ENCODE results near the gene CHST11.

CHST11 gene

GRCh38 chr12:104681012-104681690 lies 224.4 kb downstream of the CHST11 start:
- no peak for DNase-seq

- peak; percentile 44 for DNase-seq
Observed at GRCh38 chr12:104682790-104683279, 226.1 kb downstream of the CHST11 start.

DNA sequence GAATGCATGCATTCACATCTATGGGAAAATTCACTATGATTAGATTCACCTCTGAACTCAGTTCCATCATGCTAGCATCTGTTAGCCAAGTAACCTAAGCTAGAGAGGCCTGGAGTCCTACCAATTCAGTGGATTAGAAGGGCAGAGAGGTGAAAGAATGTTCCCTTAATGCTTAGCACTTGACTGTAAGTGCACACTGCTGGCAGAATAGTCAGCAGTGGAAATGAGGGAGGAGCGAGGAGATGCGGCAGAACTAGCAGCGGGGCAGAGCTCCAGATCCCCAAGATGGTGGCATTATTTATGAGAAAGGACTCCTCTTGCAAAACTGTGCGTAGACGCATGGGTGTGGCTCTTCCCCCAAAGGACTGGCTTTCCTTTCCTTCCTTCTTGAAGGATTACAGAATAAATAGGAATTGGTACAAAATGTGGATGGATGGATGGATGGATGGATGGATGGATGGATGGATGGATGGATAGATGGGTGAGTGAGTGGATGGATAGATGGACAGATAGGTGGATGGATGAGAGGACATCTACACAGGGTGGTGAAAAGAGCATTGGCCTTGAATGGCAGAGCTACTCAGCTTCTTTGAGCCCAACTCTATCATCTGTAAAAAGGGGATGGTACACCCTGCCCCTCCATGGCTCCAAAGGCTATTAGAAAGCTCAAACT lies 227.2 kb downstream of the CHST11 start:
- no peak for DNase-seq

GRCh38 chr12:104684884-104685283 lies 228.1 kb downstream of the CHST11 start:
- DNase-seq = no peak

GRCh38 chr12:104685366-104685765 lies 228.6 kb downstream of the CHST11 start:
- no peak for DNase-seq

DNA sequence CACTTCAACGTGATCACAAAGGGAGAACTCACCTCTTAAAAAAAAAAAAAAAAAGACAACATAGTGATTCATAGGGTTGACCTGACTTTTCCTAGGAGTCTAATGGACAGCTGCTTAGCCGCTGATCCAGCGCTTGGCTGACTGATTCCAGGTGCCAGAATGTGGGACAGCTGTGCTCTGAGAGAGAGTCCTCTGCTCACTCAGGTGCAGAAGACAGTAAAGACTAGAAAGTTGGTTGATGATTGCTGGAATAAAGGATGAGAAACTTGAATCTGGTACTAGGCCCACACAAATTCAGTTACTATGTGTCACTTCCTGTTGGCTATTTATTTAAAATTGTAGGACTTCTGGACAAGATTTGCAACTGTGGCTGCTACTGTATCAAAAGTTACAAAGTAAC lies 229.4 kb downstream of the CHST11 start:
- DNase-seq = no peak

DNA sequence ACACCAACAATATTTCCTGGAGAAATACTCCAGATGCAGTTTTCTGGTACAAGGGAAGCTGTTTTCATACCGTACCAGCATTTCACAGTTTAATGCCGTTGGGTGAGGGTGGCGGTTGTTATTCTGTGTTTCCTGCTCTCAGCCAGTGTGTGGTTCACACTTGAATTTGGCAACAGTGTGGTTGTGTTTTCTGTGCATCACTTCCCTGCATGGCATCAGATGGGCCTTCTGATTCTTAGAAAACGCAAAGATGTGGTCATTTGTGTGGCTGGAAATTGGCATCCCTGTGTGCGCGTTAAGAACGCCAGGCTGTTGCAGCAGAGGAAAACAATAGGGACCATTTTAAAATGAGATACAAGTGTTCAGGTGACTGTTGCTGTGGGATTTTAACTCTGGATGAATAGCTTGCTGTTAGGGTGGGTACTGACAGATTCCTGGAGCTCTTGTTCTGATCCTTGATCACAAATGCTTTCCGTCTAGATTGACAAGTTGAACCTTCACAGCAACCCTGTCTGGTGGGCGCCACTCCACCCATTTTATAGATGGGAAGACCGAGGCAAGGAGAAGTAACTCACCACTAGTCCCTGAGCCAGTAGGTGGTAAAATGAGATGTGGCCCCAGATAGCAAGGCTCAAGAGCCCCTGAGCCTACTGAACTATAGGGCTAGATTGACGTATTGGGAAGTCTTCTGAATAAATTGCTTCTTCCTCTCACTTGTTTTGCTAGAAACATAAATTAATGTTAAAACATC lies 231.2 kb downstream of the CHST11 start:
- DNase-seq = peak; percentile 25

DNA sequence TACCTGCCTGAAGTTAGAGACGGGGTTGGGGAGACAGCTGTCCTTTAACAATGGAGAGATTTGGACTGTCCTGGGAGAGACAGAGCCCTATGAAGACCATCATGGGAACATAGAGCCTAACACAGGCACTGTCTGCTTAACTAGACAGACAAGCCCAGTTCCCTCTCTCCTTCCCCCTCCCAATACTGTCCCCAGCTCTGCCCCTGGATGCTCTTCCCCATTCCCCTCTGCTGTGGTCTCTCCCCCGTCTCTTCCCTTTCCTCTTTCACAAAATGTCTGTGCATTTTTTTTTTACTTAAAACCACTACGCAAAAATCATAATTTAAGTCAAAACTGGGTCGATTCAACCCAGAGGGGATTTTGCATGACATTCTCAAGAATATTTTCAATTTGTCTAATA lies 232.9 kb downstream of the CHST11 start:
- DNase-seq = no peak

GRCh38 chr12:104691721-104692556 lies 235.2 kb downstream of the CHST11 start:
- no peak for DNase-seq

- no peak for DNase-seq
Observed at GRCh38 chr12:104692557-104693218, 235.9 kb downstream of the CHST11 start.

- DNase-seq = no peak
Observed at GRCh38 chr12:104693493-104693892, 236.7 kb downstream of the CHST11 start.

DNA sequence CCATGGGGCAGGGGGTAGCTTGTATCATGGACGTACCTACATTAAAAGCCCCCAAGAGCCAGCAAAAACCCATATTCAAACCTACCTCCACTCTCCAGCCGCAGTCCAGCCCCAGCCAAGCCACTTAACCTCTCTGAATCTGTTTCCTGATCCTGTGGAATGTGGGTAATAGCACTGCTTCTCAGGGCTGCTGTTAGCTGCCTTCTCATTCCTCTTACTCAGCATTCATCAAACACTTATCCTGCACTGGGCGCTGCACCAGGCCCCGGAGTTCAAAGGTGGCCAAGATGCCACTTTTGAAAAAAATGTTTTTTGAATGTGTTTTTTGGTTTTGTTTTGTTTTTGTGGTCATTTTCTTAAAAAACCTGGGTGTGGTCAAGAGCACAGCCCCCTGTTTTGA lies 237.4 kb downstream of the CHST11 start:
- DNase-seq = no peak

DNA sequence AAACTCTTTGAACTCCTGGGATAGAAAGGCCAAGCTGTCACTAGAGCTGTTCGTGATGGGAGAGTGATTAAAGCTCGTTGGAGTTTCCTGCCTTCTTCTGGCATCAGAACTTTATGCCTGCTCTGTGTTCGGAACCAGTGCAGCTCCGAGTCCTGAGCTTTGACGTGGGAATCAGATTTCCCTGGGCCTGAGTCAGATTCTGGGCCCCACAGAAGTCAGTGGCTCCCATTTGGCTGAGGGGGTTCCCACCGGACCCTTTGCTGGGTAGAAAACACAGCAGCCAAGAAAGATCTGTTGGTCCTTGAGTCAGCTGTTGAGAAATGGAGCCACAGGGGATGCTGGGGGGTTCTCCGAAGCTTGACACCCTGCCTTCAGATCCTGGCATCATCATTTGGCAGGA lies 238.0 kb downstream of the CHST11 start:
- no peak for DNase-seq

DNA sequence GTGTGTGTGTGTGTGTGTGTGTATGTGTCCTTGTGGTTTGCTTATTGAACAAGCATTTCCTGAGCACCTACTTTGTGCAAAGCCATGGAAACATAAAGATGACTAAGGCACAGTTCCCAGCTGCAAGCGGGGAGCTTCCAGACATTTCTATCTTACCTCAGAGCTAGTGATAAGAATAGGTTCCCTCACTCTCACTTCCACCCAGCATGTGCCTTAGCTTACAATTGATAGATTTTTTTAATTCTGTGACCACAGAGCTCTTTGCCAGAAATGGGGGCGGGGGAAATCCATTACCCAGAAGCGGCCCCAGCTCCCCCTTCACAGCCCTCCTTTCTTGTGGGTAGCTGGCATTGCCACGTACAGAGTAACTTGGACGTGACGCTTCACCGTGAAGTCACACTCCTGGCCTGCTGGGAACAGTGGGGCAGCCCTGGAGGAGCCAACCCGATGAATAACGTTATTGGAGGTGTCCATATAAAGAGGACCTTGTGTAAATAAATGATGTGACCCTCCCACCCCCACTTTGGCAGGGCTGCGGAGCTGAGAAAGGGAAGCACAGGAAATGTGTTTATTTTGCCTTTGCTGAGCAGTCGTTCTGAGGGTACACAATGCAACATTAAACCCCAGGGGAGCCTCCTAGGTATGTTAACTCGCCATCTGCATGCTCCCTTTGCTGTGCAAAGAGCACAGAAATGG lies 238.9 kb downstream of the CHST11 start:
- peak; percentile 43 for DNase-seq

DNA sequence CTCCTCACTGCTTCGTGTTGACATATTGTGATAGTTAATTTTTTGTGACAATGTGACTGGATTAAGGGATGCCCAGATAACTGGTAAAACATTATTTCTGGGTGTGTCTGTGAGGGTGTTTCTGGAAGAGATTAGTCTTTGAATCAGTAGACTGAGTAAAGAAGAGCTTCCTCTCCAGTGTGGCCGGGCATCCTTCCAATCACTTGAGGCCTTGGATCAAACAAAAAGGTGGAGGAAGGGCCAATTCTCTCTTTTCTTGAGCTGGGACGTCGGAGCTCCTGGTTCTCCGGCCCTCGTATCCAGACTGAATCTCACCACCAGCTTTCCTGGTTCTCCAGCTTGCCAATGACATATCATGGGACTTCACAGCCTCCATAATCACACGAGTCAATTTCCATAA lies 240.4 kb downstream of the CHST11 start:
- DNase-seq = no peak

- DNase-seq = no peak
Observed at GRCh38 chr12:104698871-104699270, 242.1 kb downstream of the CHST11 start.

DNA sequence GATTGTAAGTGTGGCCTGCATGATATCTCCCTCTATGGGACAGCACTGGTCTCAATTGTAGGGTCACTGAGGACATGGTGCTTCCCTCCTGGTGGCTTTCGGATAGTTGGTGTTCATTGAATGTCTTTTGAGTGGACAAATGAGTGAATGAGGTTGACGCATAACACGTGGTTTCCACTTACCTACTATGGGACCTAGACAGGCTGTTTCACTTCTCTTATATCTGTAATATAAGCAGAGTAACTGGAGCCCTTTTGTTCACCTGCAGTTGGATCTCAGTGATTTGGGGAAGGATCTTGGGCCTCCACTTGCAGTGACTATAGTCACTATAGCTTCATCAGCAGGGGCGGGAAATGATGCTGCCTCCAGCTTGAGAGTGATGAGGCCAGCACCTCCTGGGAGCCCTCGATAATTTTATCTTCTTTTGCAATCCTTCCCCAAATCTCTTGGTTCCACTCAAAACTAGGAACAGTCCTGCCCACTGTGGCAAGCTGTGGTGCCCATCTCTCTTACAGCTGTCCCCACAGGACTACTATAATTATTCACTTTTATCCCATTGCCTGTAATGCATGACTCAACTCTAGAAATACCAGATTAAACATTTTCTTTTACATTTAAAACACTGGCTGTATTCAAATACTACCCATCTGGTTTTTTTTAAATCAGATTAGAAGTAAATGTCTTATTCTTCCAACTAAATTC lies 242.9 kb downstream of the CHST11 start:
- no peak for DNase-seq

- no peak for DNase-seq
Observed at GRCh38 chr12:104700324-104700723, 243.6 kb downstream of the CHST11 start.

GRCh38 chr12:104701301-104701700 lies 244.6 kb downstream of the CHST11 start:
- DNase-seq = no peak

DNA sequence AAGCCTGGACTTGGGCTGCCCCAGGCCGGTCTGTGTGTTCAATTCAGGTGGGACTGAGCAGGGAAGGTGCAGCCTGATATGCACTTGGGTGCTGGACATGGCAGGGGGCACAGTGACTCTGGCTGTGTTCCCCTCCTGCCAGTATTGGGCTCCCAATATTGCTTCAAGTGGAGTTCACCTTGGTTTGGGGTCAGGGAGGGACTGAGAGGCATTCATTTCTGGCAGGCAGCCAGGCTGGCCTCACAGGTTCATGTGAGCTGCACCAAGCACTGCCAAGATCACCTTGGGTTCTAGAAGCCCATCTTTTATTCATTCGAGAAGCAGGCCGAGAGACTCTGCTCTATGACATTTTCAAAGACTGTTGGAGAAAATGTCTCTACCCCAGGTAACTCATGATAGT lies 245.0 kb downstream of the CHST11 start:
- no peak for DNase-seq

DNA sequence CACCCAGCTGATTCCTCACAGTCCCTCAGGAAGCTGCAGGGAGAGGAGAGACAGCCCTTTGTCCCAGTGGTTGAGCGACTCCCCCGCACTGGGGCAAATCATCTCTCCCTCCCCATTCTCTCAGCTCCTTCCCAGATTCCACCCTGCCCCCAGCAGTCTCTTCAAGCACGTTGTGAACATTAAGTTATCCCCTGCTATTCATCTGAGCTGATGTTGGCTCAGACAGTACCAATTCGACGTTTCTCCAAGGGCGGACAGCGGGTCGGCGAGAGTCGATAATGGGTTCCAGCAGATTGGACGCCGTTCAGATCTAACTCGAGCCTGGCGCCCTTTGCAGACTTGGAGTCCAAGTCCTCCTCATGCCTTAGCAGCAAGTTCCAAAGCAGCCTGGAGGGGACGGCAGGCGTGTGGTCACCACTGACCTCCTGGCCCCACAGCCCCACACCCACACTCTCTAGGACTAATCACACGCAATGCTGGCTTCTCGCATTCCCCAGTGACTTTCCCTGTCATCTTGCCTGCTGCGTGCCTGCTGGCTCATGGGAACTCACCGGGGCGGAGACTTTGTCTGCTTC lies 245.9 kb downstream of the CHST11 start:
- DNase-seq = no peak

Data from activated effector memory CD4-positive, alpha-beta T cell treated with Interleukin-2 at 50 U/mL for 16 hours (primary cell).